Measurements from ENCODE around the gene MESP2. TPM values are rescaled to one million over a fixed set of nuclear protein-coding genes. Genes with fewer than 3 reads are reported as not detected.

The MESP2 gene
- total RNA-seq, 1 experiment from 2014 or later, result 0.26 TPM

DNA sequence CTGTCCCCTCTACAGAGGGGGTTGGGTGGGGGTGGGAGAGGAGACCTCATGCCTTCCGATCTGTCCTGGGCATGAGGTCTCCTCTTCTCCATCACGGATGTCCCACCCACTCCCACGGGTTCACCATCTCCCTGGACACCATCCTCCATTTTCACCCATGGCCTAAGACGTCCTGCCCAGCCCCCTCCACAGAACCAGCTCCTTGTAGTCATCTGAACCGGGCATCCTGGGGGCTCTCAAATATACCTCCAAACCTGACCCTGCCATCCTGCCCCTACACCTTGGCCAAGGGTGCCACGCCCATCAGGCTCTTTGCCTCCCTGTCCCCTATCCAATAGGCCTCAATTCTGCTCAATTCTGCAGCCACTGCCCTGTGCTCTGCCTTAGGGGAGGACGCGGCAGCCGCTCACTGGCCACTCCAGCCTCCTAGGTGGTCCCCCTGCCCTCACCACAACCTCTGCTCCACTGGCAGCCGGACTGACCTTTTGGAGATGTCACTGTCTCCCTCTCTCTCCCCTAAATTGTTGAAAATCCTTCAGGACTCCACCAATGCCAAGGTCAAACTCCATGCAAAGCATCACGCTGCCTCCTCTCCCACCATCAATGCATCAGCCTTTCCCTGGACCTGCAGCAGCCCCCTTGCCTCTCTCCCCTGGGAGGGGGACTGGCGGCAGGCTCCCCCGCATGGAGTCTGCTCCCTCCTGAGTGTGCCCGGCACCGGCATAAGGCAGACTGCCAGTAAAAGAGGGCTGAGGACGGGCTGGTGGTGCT, 47.9 kb downstream of the MESP2 start:
- Histone ChIP-seq H3K27me3 (replicated peaks; ENCODE audit: insufficient read depth, low read depth, low read length, poor library complexity) (no peaks in the 10 kb centered on the region), H3K9me3 (ENCODE audit: low read depth, low read length, poor library complexity, severe bottlenecking) (no peaks in the 10 kb centered on the region), H3K36me3 (ENCODE audit: insufficient read depth, low read length, poor library complexity, severe bottlenecking) (no peaks in the 10 kb centered on the region), H3K4me3 (ENCODE audit: low read depth, low read length, poor library complexity, severe bottlenecking) (no peak overlapping the region), H3K4me1 (ENCODE audit: insufficient read depth, low read length, poor library complexity, severe bottlenecking) (no peaks in the 10 kb centered on the region), H3K27ac (ENCODE audit: low read depth, low read length, poor library complexity, severe bottlenecking) (no peak overlapping the region)
- intact Hi-C loops (cut with micrococcal nuclease; ENCODE audit: unreplicated experiment), result no loop called here
- ChIA-PET POLR2A (ENCODE audit: low non-redundant PET) (no interaction called here), CTCF (no interaction called here)
- TF ChIP-seq, protein P1, sequence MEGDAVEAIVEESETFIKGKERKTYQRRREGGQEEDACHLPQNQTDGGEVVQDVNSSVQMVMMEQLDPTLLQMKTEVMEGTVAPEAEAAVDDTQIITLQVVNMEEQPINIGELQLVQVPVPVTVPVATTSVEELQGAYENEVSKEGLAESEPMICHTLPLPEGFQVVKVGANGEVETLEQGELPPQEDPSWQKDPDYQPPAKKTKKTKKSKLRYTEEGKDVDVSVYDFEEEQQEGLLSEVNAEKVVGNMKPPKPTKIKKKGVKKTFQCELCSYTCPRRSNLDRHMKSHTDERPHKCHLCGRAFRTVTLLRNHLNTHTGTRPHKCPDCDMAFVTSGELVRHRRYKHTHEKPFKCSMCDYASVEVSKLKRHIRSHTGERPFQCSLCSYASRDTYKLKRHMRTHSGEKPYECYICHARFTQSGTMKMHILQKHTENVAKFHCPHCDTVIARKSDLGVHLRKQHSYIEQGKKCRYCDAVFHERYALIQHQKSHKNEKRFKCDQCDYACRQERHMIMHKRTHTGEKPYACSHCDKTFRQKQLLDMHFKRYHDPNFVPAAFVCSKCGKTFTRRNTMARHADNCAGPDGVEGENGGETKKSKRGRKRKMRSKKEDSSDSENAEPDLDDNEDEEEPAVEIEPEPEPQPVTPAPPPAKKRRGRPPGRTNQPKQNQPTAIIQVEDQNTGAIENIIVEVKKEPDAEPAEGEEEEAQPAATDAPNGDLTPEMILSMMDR (conservative IDR thresholded peaks at IDR 0.05; ENCODE audit: low read depth, low read length), result no peak
- TF ChIP-seq EZH2 (IDR thresholded peaks at IDR 0.05; ENCODE audit: borderline replicate concordance, low read depth, low read length, poor library complexity, severe bottlenecking), result no peak
- no TSS peak for BruUV-seq (replicated peaks)
- DNase-seq (ENCODE audit: low spot score), result no peak

DNA sequence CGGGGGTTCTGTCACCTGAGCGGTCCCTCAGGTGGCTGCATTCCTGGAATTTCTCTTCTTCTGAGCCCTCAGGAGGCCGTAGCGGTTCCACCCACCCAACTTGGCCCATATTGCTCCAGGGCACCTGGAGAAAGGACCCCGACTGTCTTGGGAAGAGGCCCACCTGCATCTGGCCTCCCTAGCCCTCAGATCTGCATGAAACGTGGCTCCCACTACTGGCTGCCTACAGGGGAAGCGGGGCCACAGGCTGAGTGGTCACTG, 48.4 kb downstream of the MESP2 start:
- no peaks in the 10 kb centered on the region for H3K9me3 ChIP-seq (ENCODE audit: low read depth, low read length, poor library complexity, severe bottlenecking)
- ChIA-PET POLR2A (ENCODE audit: low non-redundant PET) (no interaction called here), CTCF (no interaction called here)
- H3K27me3 ChIP-seq (replicated peaks; ENCODE audit: insufficient read depth, low read depth, low read length, poor library complexity), result no peaks in the 10 kb centered on the region
- TF ChIP-seq, protein P1 (conservative IDR thresholded peaks at IDR 0.05; ENCODE audit: low read depth, low read length), result no peak
- no peak for TF ChIP-seq EZH2 (IDR thresholded peaks at IDR 0.05; ENCODE audit: borderline replicate concordance, low read depth, low read length, poor library complexity, severe bottlenecking)
- H3K36me3 ChIP-seq (ENCODE audit: insufficient read depth, low read length, poor library complexity, severe bottlenecking), result no peaks in the 10 kb centered on the region
- no peak overlapping the region for H3K27ac ChIP-seq (ENCODE audit: low read depth, low read length, poor library complexity, severe bottlenecking)
- BruUV-seq (replicated peaks), result no TSS peak
- no peaks in the 10 kb centered on the region for H3K4me1 ChIP-seq (ENCODE audit: insufficient read depth, low read length, poor library complexity, severe bottlenecking)
- intact Hi-C loops (cut with micrococcal nuclease; ENCODE audit: unreplicated experiment), result no loop called here
- no peak overlapping the region for H3K4me3 ChIP-seq (ENCODE audit: low read depth, low read length, poor library complexity, severe bottlenecking)
- DNase-seq (ENCODE audit: low spot score), result no peak

DNA sequence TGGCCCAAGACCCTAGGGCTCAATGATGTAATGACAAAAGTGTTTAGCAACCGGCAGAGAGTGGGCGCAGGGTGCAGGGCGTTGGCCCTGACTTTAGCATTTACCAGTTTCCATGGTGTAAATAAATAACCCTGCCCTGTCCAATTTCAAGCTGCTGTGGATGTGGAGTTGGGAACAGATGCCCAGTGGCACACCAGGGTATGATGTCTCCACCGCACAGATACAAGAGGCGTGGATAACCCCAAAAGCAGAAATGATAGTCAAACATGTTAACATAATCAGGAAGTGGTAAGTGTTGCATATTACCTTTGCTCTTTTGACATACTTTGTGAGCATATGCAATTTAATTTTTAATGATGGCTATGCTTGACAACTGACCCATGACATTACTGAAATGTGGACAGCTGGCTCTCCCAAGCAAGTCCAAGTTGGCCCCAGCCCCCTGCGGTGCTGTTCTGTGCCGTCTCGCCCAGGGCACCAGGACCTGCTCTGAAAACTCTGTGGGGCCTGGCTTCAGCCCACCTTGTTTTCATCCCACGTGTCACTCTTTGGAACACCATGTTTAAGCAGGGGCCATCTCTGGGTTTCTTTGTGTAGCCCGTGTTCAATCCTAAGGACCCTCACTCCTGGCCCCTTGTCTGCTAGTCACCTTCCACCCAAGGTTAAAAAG, 49.3 kb downstream of the MESP2 start:
- DNase-seq (ENCODE audit: low spot score), result no peak
- no peak for TF ChIP-seq EZH2 (IDR thresholded peaks at IDR 0.05; ENCODE audit: borderline replicate concordance, low read depth, low read length, poor library complexity, severe bottlenecking)
- TF ChIP-seq, protein P1 (conservative IDR thresholded peaks at IDR 0.05; ENCODE audit: low read depth, low read length), result no peak
- CTCF ChIA-PET, result no interaction called here
- Histone ChIP-seq H3K9me3 (ENCODE audit: low read depth, low read length, poor library complexity, severe bottlenecking) (no peaks in the 10 kb centered on the region), H3K36me3 (ENCODE audit: insufficient read depth, low read length, poor library complexity, severe bottlenecking) (no peaks in the 10 kb centered on the region), H3K4me3 (ENCODE audit: low read depth, low read length, poor library complexity, severe bottlenecking) (no peak overlapping the region), H3K27ac (ENCODE audit: low read depth, low read length, poor library complexity, severe bottlenecking) (no peak overlapping the region), H3K4me1 (ENCODE audit: insufficient read depth, low read length, poor library complexity, severe bottlenecking) (no peaks in the 10 kb centered on the region), H3K27me3 (replicated peaks; ENCODE audit: insufficient read depth, low read depth, low read length, poor library complexity) (no peaks in the 10 kb centered on the region)
- POLR2A ChIA-PET (ENCODE audit: low non-redundant PET), result no interaction called here
- intact Hi-C loops (cut with micrococcal nuclease; ENCODE audit: unreplicated experiment), result no loop called here
- no TSS peak for BruUV-seq (replicated peaks)

Measured in A673 (cell line).